Stimulated activated CD4-positive, alpha-beta T cell treated with anti-CD3 and anti-CD28 coated beads, Interleukin-2, amount 100 ng/mL, for 4 hours (primary cell): ENCODE measurements around the gene PGC.
A peak's percentile ranks its signal among the peaks of the same experiment; 100 is the strongest.
"Not testable (repeated sequence)": the region's sequence is repeated elsewhere in the genome, so short reads cannot be mapped to it uniquely, and the experiment has no call there.

ENCODE experiments used
- DNase-seq: peaks from one replicate; pipeline ENCODE4 v3.0.0-alpha.2; 2020; ENCODE audit warnings: low read depth

PGC gene

GRCh38 chr6:41775293-41775882 is 28.2 kb upstream of the PGC start:
- no peak for DNase-seq

- DNase-seq, result no peak
These were observed 27.6 kb upstream of the PGC start for GRCh38 chr6:41774841-41775240.

- DNase-seq, result no peak
These were observed 24.1 kb upstream of the PGC start for GRCh38 chr6:41771058-41771983.

- DNase-seq, result no peak
These were observed 23.3 kb upstream of the PGC start for GRCh38 chr6:41770381-41771057.

GRCh38 chr6:41769376-41769775 is 22.2 kb upstream of the PGC start:
- DNase-seq, result no peak

GRCh38 chr6:41768545-41769308 is 21.5 kb upstream of the PGC start:
- DNase-seq, result no peak

GRCh38 chr6:41767112-41767833 is 20.1 kb upstream of the PGC start:
- DNase-seq, result no peak

- DNase-seq, result not testable (repeated sequence)
These were observed 19.0 kb upstream of the PGC start for GRCh38 chr6:41766043-41766664.

GRCh38 chr6:41763470-41763869 is 16.3 kb upstream of the PGC start:
- no peak for DNase-seq

GRCh38 chr6:41759905-41760579 is 12.8 kb upstream of the PGC start:
- no peak for DNase-seq

GRCh38 chr6:41759106-41759904 is 12.1 kb upstream of the PGC start:
- no peak for DNase-seq

- DNase-seq, result no peak
These were observed 11.4 kb upstream of the PGC start for GRCh38 chr6:41758641-41759035.

- DNase-seq, result peak; percentile 27
These were observed 10.9 kb upstream of the PGC start for GRCh38 chr6:41757931-41758640.

GRCh38 chr6:41757271-41757670 is 10.1 kb upstream of the PGC start:
- DNase-seq, result no peak

- no peak for DNase-seq
These were observed 9.2 kb upstream of the PGC start for GRCh38 chr6:41756354-41756753.

GRCh38 chr6:41755895-41756294 is 8.7 kb upstream of the PGC start:
- DNase-seq, result no peak

GRCh38 chr6:41750374-41750773 is 3.2 kb upstream of the PGC start:
- no peak for DNase-seq

GRCh38 chr6:41748542-41748941 is 1.3 kb upstream of the PGC start:
- no peak for DNase-seq

GRCh38 chr6:41748102-41748477 is 893 bp upstream of the PGC start:
- no peak for DNase-seq
